ENCODE measurements around the gene MOB3B.
"Not testable (repeated sequence)": the region's sequence is repeated elsewhere in the genome, so short reads cannot be mapped to it uniquely, and the experiment has no call there.

MOB3B gene

GRCh38 chr9:27473111-27473529 lies 56.5 kb downstream of the MOB3B start:
- no peak for DNase-seq

GRCh38 chr9:27472195-27472594 lies 57.4 kb downstream of the MOB3B start:
- no peak for DNase-seq

GRCh38 chr9:27471789-27472188 lies 57.8 kb downstream of the MOB3B start:
- DNase-seq: no peak

GRCh38 chr9:27471366-27471765 lies 58.2 kb downstream of the MOB3B start:
- no peak for DNase-seq

- no peak for DNase-seq
Measured at GRCh38 chr9:27470291-27470856, 59.2 kb downstream of the MOB3B start.

GRCh38 chr9:27469550-27469949 lies 60.1 kb downstream of the MOB3B start:
- no peak for DNase-seq

GRCh38 chr9:27468462-27469110 lies 61.0 kb downstream of the MOB3B start:
- no peak for DNase-seq

GRCh38 chr9:27468000-27468399 lies 61.6 kb downstream of the MOB3B start:
- DNase-seq: no peak

- DNase-seq: no peak
Measured at GRCh38 chr9:27467486-27467885, 62.1 kb downstream of the MOB3B start.

- DNase-seq: not testable (repeated sequence)
Measured at GRCh38 chr9:27466516-27466915, 63.1 kb downstream of the MOB3B start.

- not testable (repeated sequence) for DNase-seq
Measured at GRCh38 chr9:27464950-27465349, 64.7 kb downstream of the MOB3B start.

- DNase-seq: no peak
Measured at GRCh38 chr9:27462846-27463245, 66.8 kb downstream of the MOB3B start.

GRCh38 chr9:27462434-27462833 lies 67.2 kb downstream of the MOB3B start:
- no peak for DNase-seq

GRCh38 chr9:27460226-27461023 lies 69.2 kb downstream of the MOB3B start:
- no peak for DNase-seq

- no peak for DNase-seq
Measured at GRCh38 chr9:27457445-27457844, 72.2 kb downstream of the MOB3B start.

GRCh38 chr9:27453860-27454553 lies 75.6 kb downstream of the MOB3B start:
- no peak for DNase-seq

GRCh38 chr9:27451207-27451797 lies 78.3 kb downstream of the MOB3B start:
- DNase-seq: no peak

GRCh38 chr9:27450752-27451151 lies 78.9 kb downstream of the MOB3B start:
- DNase-seq: no peak

- not testable (repeated sequence) for DNase-seq
Measured at GRCh38 chr9:27448356-27448755, 81.3 kb downstream of the MOB3B start.

GRCh38 chr9:27447031-27447683 lies 82.5 kb downstream of the MOB3B start:
- no peak for DNase-seq

- no peak for DNase-seq
Measured at GRCh38 chr9:27445688-27446087, 83.9 kb downstream of the MOB3B start.

- DNase-seq: no peak
Measured at GRCh38 chr9:27445057-27445595, 84.5 kb downstream of the MOB3B start.
